NB4 (cell line): ENCODE results near the gene XXYLT1.
A peak's percentile ranks its signal among the peaks of the same experiment; 100 is the strongest.

Experiments used
- DNase-seq: peaks from one replicate; pipeline ENCODE4 v3.0.0; 2010; ENCODE audit warnings: low read depth
- H3K4me3 ChIP-seq: one replicate; pipeline ENCODE4 v1.5.1; 2011; ENCODE audit warnings: mild to moderate bottlenecking, low read depth, low read length, moderate library complexity
- MYC ChIP-seq: IDR thresholded peaks from 2 replicates; pipeline ENCODE4 v1.6.1; 2011; ENCODE audit warnings: low read depth, low read length
- POLR2A ChIP-seq: IDR thresholded peaks from 2 replicates; pipeline ENCODE4 v1.6.1; 2011; ENCODE audit warnings: mild to moderate bottlenecking; ENCODE audit not compliant: insufficient read length; ENCODE audit errors: extremely low read depth
- TF ChIP-seq, protein P1 (sequence below): IDR thresholded peaks from 2 replicates; pipeline ENCODE4 v1.6.1; 2011; ENCODE audit warnings: low read depth, low read length
- TF ChIP-seq, protein P2 (sequence below): IDR thresholded peaks from one replicate; pipeline ENCODE4 v1.5.1; 2012; ENCODE audit warnings: low read depth, low read length

XXYLT1 gene

DNA sequence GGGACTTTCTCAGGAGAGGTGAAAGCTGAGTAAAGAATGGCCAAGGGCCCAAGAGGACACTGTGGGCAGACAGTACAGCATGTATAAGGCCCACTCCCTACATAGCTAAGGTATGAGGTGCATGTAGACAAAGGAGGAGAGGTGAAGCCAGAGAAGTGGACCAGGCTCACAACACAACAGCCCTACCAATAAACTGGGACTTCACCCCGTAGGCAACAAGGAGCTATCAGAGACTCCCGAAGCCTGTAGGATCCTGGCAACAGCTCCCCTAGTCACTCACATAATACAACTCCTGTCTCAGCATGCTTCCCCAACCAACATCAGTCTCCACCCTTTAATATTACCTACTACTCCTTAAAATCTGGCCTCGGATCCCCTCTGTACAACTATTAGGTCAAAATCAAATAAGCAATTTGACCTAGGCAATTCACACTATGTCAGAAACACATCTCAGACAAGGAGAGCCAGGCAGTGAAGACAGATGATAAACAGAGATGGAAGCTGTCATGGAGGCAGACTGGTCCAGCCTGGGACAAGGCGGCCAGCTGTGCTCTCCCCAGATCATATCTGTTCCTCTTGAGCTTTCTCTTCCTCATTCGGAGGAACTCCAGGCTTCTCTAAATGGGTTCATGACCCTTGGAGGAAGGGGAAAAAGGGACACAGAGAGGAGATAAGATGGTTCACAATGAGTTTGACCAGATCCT is 1.4 kb downstream of the XXYLT1 start:
- TF ChIP-seq MYC (no peak), POLR2A (no peak)
- TF ChIP-seq, protein P1, sequence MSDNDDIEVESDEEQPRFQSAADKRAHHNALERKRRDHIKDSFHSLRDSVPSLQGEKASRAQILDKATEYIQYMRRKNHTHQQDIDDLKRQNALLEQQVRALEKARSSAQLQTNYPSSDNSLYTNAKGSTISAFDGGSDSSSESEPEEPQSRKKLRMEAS, result no peak
- TF ChIP-seq, protein P2, sequence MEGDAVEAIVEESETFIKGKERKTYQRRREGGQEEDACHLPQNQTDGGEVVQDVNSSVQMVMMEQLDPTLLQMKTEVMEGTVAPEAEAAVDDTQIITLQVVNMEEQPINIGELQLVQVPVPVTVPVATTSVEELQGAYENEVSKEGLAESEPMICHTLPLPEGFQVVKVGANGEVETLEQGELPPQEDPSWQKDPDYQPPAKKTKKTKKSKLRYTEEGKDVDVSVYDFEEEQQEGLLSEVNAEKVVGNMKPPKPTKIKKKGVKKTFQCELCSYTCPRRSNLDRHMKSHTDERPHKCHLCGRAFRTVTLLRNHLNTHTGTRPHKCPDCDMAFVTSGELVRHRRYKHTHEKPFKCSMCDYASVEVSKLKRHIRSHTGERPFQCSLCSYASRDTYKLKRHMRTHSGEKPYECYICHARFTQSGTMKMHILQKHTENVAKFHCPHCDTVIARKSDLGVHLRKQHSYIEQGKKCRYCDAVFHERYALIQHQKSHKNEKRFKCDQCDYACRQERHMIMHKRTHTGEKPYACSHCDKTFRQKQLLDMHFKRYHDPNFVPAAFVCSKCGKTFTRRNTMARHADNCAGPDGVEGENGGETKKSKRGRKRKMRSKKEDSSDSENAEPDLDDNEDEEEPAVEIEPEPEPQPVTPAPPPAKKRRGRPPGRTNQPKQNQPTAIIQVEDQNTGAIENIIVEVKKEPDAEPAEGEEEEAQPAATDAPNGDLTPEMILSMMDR, result no peak
- DNase-seq, result peak; percentile 52
- peak overlapping the region; percentile 80 for H3K4me3 ChIP-seq

DNA sequence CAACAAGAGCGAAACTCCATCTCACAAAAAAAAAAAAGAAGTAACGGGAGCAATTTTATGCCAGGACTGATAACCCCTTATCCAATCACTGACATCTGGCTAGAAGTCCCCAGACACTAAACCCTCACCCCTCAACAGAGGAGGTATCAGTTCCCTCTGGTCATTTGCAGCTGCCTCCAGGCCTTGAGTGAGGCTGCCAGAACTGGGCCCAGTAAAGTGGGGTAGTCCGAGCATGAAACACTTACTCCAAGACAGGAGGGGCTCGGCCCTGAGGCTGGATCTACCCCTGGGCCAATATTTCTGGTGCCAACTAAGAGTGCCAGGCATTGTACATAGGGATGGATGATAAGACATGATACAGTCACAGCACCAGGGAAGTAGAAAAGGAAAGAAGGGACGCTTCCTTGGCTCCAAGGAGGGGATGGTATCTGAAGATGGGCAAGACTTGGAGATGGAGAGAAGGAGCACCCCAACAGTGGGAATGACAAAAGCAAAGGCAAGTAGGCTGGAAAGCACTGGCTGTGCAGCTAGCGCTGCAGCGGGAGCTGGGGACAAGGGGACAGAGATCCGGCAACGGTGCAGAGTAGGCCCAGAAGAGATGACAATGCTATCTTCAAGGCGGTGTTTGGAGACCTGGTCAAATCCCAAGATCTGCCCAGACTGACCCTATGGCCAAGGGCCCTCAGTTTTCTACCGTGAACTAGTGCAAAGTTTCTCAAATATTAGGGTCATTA is 2.2 kb downstream of the XXYLT1 start:
- peak overlapping the region; percentile 80 for H3K4me3 ChIP-seq
- TF ChIP-seq MYC (no peak), POLR2A (no peak)
- TF ChIP-seq, protein P1, result no peak
- TF ChIP-seq, protein P2, result no peak

DNA sequence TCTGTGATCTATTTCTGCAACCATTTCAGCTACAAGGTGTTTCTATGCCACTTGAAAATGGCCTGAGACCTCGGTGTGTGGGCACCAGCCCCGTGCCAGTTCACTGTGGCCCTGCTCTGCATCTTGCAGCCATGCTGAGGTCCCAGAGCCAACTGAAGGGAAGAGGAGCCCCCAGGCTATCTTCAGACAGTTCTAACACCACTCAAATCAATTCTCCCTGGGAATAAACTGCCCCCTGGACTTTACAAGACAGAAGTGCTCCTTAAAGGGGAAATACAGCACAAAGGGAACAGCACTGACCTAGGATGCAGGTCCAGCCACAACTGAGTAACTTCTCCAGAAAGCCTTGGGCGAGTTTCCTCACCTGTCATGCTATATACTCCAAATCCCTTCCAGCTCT is 3.9 kb downstream of the XXYLT1 start:
- TF ChIP-seq POLR2A (no peak), MYC (no peak)
- TF ChIP-seq, protein P2, result no peak
- TF ChIP-seq, protein P1, result no peak
- DNase-seq, result no peak
- no peak overlapping the region for H3K4me3 ChIP-seq

More for the DNA sequence above, 2.2 kb downstream of the XXYLT1 start:
- DNase-seq, result no peak

DNA sequence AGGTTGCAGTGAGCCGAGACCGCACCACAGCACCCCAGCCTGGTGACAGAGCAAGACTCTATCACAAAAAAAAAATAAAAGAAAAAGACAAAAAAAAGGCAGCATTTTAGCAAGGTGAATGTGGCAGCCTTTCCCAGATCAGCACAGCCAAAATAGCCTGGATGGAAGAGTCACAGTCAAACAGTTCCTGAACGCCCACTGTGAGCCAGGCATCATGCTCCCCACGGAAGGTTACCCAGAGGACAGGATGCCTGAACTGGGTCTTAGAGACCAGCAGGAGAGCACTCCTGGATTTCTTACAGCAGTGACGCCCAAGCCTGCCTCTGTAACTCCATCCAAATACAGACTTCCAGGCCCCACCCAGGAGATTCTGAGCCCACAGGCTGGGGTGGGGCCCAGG is 4.5 kb downstream of the XXYLT1 start:
- TF ChIP-seq MYC (no peak), POLR2A (no peak)
- TF ChIP-seq, protein P1, result no peak
- TF ChIP-seq, protein P2, result no peak
- no peak overlapping the region for H3K4me3 ChIP-seq
- DNase-seq, result no peak

DNA sequence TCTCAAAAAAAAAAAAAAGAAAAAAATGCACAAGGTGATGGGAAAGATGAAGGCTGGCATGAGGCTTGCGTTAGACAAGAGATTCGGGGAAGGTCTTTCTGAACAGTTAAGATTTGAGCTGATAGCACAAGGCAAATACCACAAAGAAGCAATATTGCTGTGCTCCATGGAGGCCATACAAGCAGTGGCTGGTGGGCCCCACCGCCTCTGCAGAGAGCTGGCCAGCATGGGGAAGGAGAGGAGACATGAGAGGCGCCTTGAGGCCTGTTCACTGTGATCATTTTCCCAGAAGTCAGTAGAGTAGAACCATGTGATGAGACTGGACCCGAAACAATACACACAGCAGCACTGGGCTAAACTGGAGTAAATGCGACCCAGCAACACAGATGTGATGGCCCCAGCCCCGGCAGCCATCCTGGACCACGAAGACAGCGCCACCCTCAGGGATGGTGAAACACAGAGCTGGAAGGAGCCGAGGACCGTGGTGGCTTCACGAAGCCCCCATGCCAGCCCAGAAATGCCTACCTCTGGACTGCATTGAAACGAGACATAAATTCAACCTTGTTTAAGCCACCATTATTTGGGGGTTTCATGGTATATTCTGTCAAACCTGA is 5.5 kb downstream of the XXYLT1 start:
- H3K4me3 ChIP-seq, result no peak overlapping the region
- TF ChIP-seq, protein P1, result no peak
- no peak for TF ChIP-seq POLR2A
- TF ChIP-seq, protein P2, result no peak
- TF ChIP-seq MYC, result no peak
- no peak for DNase-seq
